Endothelial cell of umbilical vein (primary cell): ENCODE measurements around the gene MTTP. TPM values are rescaled to one million over a fixed set of nuclear protein-coding genes. Genes with fewer than 3 reads are reported as not detected.

Experiments used
- BruUV-seq: library from RNA; stranded (reverse); fragments of 400-500 nt; replicated peaks from 2 replicates; lab custom pipeline; 2021; lab: Mats Ljungman, UMichigan
- CTCF ChIA-PET: fragments of 300-600, 350-600 bp; sonication (Branson Sonifier 250); formaldehyde crosslinking; loops from one replicate; lab custom pipeline; 2021; ENCODE audit warnings: antibody characterized with exemption, inconsistent platforms; lab: Charles Lee
- POLR2A ChIA-PET: fragments of 300-600, 350-600 bp; sonication (Branson Sonifier 250); formaldehyde crosslinking; loops from one replicate; lab custom pipeline; 2021; ENCODE audit warnings: antibody characterized with exemption, inconsistent platforms; lab: Charles Lee
- DNase-seq: peaks from one replicate; pipeline ENCODE4 v3.0.0-alpha.2; 2011; ENCODE audit warnings: low read depth, low spot score
- FAIRE-seq: peaks from 2 replicates; lab custom pipeline; 2011; peaks lifted over from hg19 to GRCh38; lab: Jason Lieb, UNC
- H2AFZ ChIP-seq: 2 replicates; pipeline ENCODE4 v1.6.0; 2012; ENCODE audit warnings: low read depth, low read length, control low read depth, inconsistent platforms
- H3K27ac ChIP-seq: 2 replicates; pipeline ENCODE4 v1.5.1; 2011; ENCODE audit warnings: low read depth, mild to moderate bottlenecking, control low read depth, low read length, moderate library complexity; ENCODE audit not compliant: insufficient read depth
- H3K27me3 ChIP-seq, 2 experiments: 2 replicates each; pipeline versions ENCODE4 v1.6.0 to v1.6.1; 2011; ENCODE audit warnings: low read length in 2 of 2, mixed read lengths in 1 of 2; ENCODE audit not compliant: control insufficient read depth in 2 of 2, insufficient read depth in 2 of 2
- H3K36me3 ChIP-seq, 2 experiments: 2 replicates in 1 of 2; 3 replicates in 1 of 2; pipeline ENCODE4 v1.5.1; 2011; ENCODE audit warnings: low read length in 2 of 2, mild to moderate bottlenecking in 1 of 2, moderate library complexity in 1 of 2; ENCODE audit not compliant: control insufficient read depth in 2 of 2, insufficient read depth in 2 of 2; ENCODE audit errors: extremely low read depth in 1 of 2
- H3K4me1 ChIP-seq: 3 replicates; pipeline ENCODE4 v1.5.1; 2011; ENCODE audit warnings: mild to moderate bottlenecking, low read length; ENCODE audit not compliant: control insufficient read depth, insufficient read depth; ENCODE audit errors: extremely low read depth
- H3K4me2 ChIP-seq: 2 replicates; pipeline ENCODE4 v1.6.1; 2011; ENCODE audit warnings: low read length, control low read depth, mixed read lengths; ENCODE audit not compliant: insufficient read depth
- H3K4me3 ChIP-seq, 3 experiments: fragments of 200-600 bp in 1 of 3; sonication (generic), shearing (Covaris generic) in 1 of 3; replicated peaks in 1 of 3; 2 replicates each; pipeline ENCODE4 v1.5.1; 2011 to 2016; ENCODE audit warnings: control low read depth in 3 of 3, low read length in 3 of 3, mild to moderate bottlenecking in 2 of 3, inconsistent platforms in 1 of 3, low read depth in 1 of 3, moderate library complexity in 1 of 3; ENCODE audit not compliant: insufficient read depth in 1 of 3
- H3K79me2 ChIP-seq: 2 replicates; pipeline ENCODE4 v1.6.0; 2012; ENCODE audit warnings: low read length, inconsistent platforms; ENCODE audit not compliant: control insufficient read depth, insufficient read depth
- H3K9ac ChIP-seq: replicated peaks from 2 replicates; pipeline ENCODE3; 2011; ENCODE audit warnings: low read length, control low read depth; ENCODE audit not compliant: insufficient read depth; ENCODE audit errors: extremely low read depth
- H3K9me1 ChIP-seq: replicated peaks from 3 replicates; pipeline ENCODE4 v1.6.0; 2011; ENCODE audit warnings: mild to moderate bottlenecking, low read length; ENCODE audit not compliant: control insufficient read depth, insufficient read depth; ENCODE audit errors: extremely low read depth
- H3K9me3 ChIP-seq: replicated peaks from 2 replicates; pipeline ENCODE4 v1.5.1; 2012; ENCODE audit warnings: low read length, inconsistent platforms; ENCODE audit not compliant: control insufficient read depth, insufficient read depth
- H4K20me1 ChIP-seq: replicated peaks from 2 replicates; pipeline ENCODE3; 2011; ENCODE audit warnings: mild to moderate bottlenecking, low read length; ENCODE audit not compliant: control insufficient read depth, insufficient read depth; ENCODE audit errors: extremely low read depth
- EZH2 ChIP-seq: IDR thresholded peaks from 2 replicates; pipeline ENCODE4 v1.6.1; 2012; ENCODE audit warnings: borderline replicate concordance, low read depth, mild to moderate bottlenecking, moderate library complexity, low read length, inconsistent platforms; ENCODE audit not compliant: severe bottlenecking
- FOS ChIP-seq: IDR thresholded peaks from 2 replicates; pipeline ENCODE4 v1.6.1; 2011; ENCODE audit warnings: mild to moderate bottlenecking, low read length, moderate library complexity, borderline replicate concordance; ENCODE audit not compliant: insufficient read depth
- GATA2 ChIP-seq: IDR thresholded peaks from 2 replicates; pipeline ENCODE4 v1.7.0; 2011; ENCODE audit warnings: low read depth, mild to moderate bottlenecking, moderate library complexity, mixed read lengths, low read length; ENCODE audit not compliant: insufficient read length, insufficient read depth
- JUN ChIP-seq: IDR thresholded peaks from 2 replicates; pipeline ENCODE4 v1.6.1; 2011; ENCODE audit warnings: borderline replicate concordance, low read depth; ENCODE audit not compliant: insufficient read length, insufficient read depth
- MAX ChIP-seq: IDR thresholded peaks from 2 replicates; pipeline ENCODE4 v1.6.1; 2011; ENCODE audit not compliant: insufficient read depth, insufficient read length
- MYC ChIP-seq: IDR thresholded peaks from one replicate; pipeline ENCODE4 v1.6.1; 2011; ENCODE audit warnings: mild to moderate bottlenecking, low read depth, low read length
- POLR2A ChIP-seq: IDR thresholded peaks from 2 replicates; pipeline ENCODE4 v1.6.1; 2012; ENCODE audit warnings: low read depth, mild to moderate bottlenecking, control low read depth, low read length
- POLR2AphosphoS5 ChIP-seq: IDR thresholded peaks from 2 replicates; pipeline ENCODE4 v1.6.1; 2012; ENCODE audit warnings: low read depth, mild to moderate bottlenecking, control low read depth, low read length, moderate library complexity; ENCODE audit not compliant: insufficient read depth
- dilution Hi-C: fragments of 300-500 bp; cut with MboI; formaldehyde crosslinking; loops from one replicate; pipeline ENCODE4 v1.15.0; 2019; ENCODE audit warnings: low sequenced_read_pairs; ENCODE audit not compliant: extremely low pct_ligation_motif_present
- intact Hi-C: fragments of 100-400 bp; cut with micrococcal nuclease; formaldehyde crosslinking; loops from one replicate; pipeline ENCODE4 v1.10.0; 2022
- polyA plus RNA-seq, 4 experiments: library from polyadenylated mRNA; depleted of rRNA in 3 of 4; stranded (reverse) in 3 of 4; unstranded in 1 of 4; fragments of >200 nt; gene quantifications; 2 replicates each; pipeline versions ENCODE4 v1.2.1 to v1.2.3, GENCODE V29; 2011 to 2012; ENCODE audit warnings: missing spikeins in 1 of 4
- total RNA-seq: library from RNA; stranded (reverse); gene quantifications from 2 replicates; pipeline ENCODE4 v1.2.3, GENCODE V29; 2021
- TF ChIP-seq, protein P1 (sequence below), 2 donors: IDR thresholded peaks; 1 replicate in 1 of 2; 2 replicates in 1 of 2; pipeline ENCODE4 v1.5.1; 2011; ENCODE audit warnings: low read length in 2 of 2, mild to moderate bottlenecking in 2 of 2, moderate library complexity in 2 of 2, control low read depth in 1 of 2, inconsistent platforms in 1 of 2, low read depth in 1 of 2; ENCODE audit not compliant: insufficient read depth in 1 of 2; ENCODE audit errors: extremely low read depth in 1 of 2

MTTP gene
- total and polyA plus RNA-seq, 2 donors (not counting 3 experiments of a cell fraction or from before 2014, with no cell fraction given), result not detected

GRCh38 chr4:99617374-99617773, 42.8 kb downstream of the MTTP start:
- dilution Hi-C loops (no loop called here), intact Hi-C loops (no loop called here)
- Histone ChIP-seq H3K27ac (no peak overlapping the region), H4K20me1 (no peaks in the 10 kb centered on the region), H3K9me3 (no peaks in the 10 kb centered on the region), H3K36me3 (no peaks in the 10 kb centered on the region), H3K4me2 (no peak overlapping the region), H3K27me3 (peaks cover 0 to 5% of the 10 kb centered on the region in 2 experiments), H3K4me3 (no peak overlapping the region), H3K4me1 (no peaks in the 10 kb centered on the region), H2AFZ (no peak overlapping the region), H3K79me2 (no peaks in the 10 kb centered on the region), H3K9ac (no peak overlapping the region), H3K9me1 (no peaks in the 10 kb centered on the region)
- ChIA-PET POLR2A (no interaction called here), CTCF (no interaction called here)
- no TSS peak for BruUV-seq
- FAIRE-seq (no peak), DNase-seq (no peak)
- TF ChIP-seq MAX, result no peak
- no peak for TF ChIP-seq MYC
- TF ChIP-seq, protein P1, sequence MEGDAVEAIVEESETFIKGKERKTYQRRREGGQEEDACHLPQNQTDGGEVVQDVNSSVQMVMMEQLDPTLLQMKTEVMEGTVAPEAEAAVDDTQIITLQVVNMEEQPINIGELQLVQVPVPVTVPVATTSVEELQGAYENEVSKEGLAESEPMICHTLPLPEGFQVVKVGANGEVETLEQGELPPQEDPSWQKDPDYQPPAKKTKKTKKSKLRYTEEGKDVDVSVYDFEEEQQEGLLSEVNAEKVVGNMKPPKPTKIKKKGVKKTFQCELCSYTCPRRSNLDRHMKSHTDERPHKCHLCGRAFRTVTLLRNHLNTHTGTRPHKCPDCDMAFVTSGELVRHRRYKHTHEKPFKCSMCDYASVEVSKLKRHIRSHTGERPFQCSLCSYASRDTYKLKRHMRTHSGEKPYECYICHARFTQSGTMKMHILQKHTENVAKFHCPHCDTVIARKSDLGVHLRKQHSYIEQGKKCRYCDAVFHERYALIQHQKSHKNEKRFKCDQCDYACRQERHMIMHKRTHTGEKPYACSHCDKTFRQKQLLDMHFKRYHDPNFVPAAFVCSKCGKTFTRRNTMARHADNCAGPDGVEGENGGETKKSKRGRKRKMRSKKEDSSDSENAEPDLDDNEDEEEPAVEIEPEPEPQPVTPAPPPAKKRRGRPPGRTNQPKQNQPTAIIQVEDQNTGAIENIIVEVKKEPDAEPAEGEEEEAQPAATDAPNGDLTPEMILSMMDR (IDR thresholded peaks at IDR 0.05; ENCODE audit: extremely low read depth in 1 of 2, insufficient read depth in 1 of 2, low read depth in 1 of 2, low read length in 2 of 2), result no peak
- no peak for TF ChIP-seq GATA2
- no peak for TF ChIP-seq POLR2A
- TF ChIP-seq POLR2AphosphoS5, result no peak
- no peak for TF ChIP-seq JUN
- TF ChIP-seq FOS, result no peak
- no peak for TF ChIP-seq EZH2
